ENCODE results near the gene GGTLC1.

GGTLC1 gene

DNA sequence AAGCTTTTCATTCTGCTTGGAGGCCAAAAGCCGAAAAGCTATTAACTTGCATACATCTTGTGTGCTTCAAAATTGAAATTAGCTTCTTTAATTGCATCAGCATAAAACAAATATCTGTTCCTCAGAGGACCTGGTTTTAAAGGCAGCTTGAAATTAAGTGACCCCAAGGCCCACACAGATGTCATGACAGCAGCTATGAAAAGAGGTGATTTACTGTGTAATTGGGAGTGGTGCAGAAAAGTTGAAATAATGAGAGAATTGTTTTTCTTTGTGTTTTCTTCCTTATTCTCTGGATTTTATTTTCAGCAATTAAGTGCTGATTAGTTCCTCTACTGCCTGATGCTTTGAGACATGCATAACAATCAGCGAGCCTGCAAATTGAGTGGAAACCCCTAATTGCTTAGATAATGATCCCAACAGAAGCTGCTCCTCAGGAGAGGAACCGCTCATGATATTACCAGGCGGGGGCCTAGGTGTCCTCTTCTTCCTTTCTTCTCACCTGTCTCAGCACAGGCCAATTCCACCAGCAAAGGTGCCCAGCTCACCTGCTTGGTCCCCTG lies 34.1 kb upstream of the GGTLC1 start:
- H3K4me3 ChIP-seq (ENCODE audit: low read depth, low read length), result no peak overlapping the region
- TF ChIP-seq, protein P1, sequence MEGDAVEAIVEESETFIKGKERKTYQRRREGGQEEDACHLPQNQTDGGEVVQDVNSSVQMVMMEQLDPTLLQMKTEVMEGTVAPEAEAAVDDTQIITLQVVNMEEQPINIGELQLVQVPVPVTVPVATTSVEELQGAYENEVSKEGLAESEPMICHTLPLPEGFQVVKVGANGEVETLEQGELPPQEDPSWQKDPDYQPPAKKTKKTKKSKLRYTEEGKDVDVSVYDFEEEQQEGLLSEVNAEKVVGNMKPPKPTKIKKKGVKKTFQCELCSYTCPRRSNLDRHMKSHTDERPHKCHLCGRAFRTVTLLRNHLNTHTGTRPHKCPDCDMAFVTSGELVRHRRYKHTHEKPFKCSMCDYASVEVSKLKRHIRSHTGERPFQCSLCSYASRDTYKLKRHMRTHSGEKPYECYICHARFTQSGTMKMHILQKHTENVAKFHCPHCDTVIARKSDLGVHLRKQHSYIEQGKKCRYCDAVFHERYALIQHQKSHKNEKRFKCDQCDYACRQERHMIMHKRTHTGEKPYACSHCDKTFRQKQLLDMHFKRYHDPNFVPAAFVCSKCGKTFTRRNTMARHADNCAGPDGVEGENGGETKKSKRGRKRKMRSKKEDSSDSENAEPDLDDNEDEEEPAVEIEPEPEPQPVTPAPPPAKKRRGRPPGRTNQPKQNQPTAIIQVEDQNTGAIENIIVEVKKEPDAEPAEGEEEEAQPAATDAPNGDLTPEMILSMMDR (IDR thresholded peaks at IDR 0.05; ENCODE audit: low read depth, low read length), result no peak
- in situ Hi-C loops (cut with HindIII; ENCODE audit: low sequenced_read_pairs), result no loop called here
- no peak for DNase-seq (ENCODE audit: low read depth, low spot score)

DNA sequence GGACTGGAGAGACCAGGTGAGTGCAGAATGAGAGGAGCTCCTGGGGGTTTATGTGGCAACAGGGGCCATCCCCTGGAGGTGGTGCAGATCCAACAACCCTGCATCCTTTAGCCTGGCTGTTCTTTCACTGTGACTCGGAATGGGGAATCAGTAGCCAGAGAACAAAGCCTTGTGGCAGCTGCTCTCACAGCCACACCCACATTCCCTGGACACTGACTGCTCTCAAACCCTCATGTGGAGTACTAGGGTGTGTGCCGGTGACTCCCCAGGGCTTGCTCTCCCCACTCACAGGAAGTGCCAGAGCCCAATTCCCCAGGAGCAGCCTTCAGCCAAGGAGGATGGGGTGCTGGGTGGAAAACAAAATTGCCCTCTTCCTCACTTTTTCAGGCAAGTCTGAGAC lies 30.2 kb upstream of the GGTLC1 start:
- no peak for DNase-seq (ENCODE audit: low read depth, low spot score)
- H3K4me3 ChIP-seq (ENCODE audit: low read depth, low read length), result no peak overlapping the region
- in situ Hi-C loops (cut with HindIII; ENCODE audit: low sequenced_read_pairs), result no loop called here
- TF ChIP-seq, protein P1 (IDR thresholded peaks at IDR 0.05; ENCODE audit: low read depth, low read length), result no peak

DNA sequence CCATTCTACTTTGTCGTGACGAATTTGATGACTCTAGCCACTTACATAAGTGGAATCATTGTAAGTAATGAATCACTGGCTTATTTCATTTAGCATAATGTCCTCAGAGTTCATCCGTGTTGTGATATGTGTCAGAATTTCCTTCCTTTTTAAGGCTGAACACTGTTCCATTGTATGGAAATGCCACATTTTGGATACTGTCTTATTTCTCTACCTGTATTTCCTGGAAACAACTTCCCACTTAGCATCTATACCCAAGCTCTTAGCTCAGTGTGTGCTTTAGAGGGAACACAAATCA lies 28.8 kb upstream of the GGTLC1 start:
- in situ Hi-C loops (cut with HindIII; ENCODE audit: low sequenced_read_pairs), result no loop called here
- no peak overlapping the region for H3K4me3 ChIP-seq (ENCODE audit: low read depth, low read length)
- TF ChIP-seq, protein P1 (IDR thresholded peaks at IDR 0.05; ENCODE audit: low read depth, low read length), result no peak
- DNase-seq (ENCODE audit: low read depth, low spot score), result no peak

DNA sequence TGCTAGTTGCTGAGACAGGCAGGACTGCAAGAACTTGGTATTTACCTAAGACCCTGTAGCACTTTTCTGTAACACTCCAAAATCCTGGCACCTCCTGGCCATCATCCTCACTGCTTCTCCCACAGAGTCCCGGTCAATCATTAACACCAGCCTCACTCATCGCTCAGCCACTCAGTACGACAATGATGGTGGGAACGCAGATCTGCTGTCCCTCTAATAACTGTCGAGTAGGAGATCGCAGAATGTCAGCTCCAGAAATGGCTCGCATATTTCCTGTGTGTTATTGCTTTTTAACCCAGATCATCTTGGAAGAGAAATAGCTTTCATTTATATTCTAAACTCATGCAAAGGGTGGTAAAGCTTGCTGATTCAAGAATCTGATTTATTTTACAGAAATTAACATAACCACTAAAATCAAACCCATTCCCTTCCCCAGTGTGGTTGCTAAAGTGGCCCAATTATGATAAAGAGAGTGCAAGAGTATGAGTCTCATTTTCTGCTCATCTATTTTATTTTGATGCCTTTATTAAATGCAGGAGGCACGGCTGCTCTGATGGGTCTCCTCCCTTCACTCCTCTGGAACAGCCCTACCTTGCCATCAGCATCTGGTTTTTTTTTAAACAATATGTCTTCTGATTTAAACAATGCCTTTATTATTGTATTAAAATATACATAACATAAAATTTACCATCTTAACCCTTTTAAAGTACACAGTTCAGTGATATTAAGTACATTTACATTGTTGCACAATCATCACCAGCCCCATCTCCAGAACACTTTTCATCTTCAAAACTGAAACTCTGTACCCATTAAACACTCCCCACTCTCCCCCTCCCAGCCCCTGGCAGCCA lies 28.3 kb upstream of the GGTLC1 start:
- no peak for DNase-seq (ENCODE audit: low read depth, low spot score)
- in situ Hi-C loops (cut with HindIII; ENCODE audit: low sequenced_read_pairs), result no loop called here
- no peak overlapping the region for H3K4me3 ChIP-seq (ENCODE audit: low read depth, low read length)
- TF ChIP-seq, protein P1 (IDR thresholded peaks at IDR 0.05; ENCODE audit: low read depth, low read length), result no peak

DNA sequence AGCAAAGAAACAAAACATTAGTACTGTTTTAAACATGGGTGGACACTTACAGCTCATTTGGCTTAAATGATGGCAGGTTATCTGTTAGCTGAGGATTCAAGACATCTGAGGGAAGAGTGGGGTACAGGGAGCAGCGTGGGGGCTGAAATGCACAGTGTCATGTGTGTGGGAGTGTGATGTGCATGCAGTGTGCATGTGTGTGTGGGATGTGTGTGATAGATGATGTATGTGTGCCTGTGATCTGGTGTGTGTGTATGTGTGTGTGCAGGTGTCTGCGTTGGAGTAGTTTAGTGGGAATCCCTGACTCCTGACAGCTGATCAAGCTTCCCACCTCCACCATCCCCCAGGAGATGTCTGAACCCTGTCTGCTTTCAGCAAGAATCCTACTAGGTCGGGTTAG lies 25.4 kb upstream of the GGTLC1 start:
- in situ Hi-C loops (cut with HindIII; ENCODE audit: low sequenced_read_pairs), result no loop called here
- H3K4me3 ChIP-seq (ENCODE audit: low read depth, low read length), result no peak overlapping the region
- DNase-seq (ENCODE audit: low read depth, low spot score), result no peak
- TF ChIP-seq, protein P1 (IDR thresholded peaks at IDR 0.05; ENCODE audit: low read depth, low read length), result no peak

DNA sequence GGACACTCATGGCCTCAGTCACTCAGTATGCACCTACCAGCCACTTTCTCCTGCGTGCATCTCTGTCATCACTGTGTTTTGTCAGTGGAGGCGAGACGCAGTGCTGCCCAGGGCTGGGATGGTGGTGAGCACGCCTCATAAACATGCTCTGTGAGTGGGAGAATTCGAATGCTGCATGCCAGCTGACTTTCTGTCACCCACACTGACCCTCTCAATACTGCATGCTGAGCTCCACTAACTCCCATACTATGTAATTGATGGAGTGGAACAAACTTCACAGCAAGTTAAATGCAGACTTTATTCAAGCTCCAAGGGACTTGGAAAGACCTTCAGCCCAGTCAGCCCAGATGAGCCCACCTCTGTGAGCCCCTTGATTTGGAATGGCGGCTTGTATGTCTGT lies 22.7 kb upstream of the GGTLC1 start:
- DNase-seq (ENCODE audit: low read depth, low spot score), result no peak
- H3K4me3 ChIP-seq (ENCODE audit: low read depth, low read length), result no peak overlapping the region
- TF ChIP-seq, protein P1 (IDR thresholded peaks at IDR 0.05; ENCODE audit: low read depth, low read length), result no peak
- in situ Hi-C loops (cut with HindIII; ENCODE audit: low sequenced_read_pairs), result no loop called here
